Astrocyte (in vitro differentiated cells and primary cell): ENCODE results near the gene OCEL1. TPM values are rescaled to one million over a fixed set of nuclear protein-coding genes. Genes with fewer than 3 reads are reported as not detected.

Source experiments
- DNase-seq: peaks from one replicate; pipeline ENCODE4 v3.0.0-alpha.2; 2010; ENCODE audit warnings: low read depth
- FAIRE-seq: peaks from 2 replicates; lab custom pipeline; 2011; peaks lifted over from hg19 to GRCh38; lab: Jason Lieb, UNC
- H2AFZ ChIP-seq: 2 replicates; pipeline ENCODE4 v1.6.0; 2012; ENCODE audit warnings: low read depth, low read length, inconsistent platforms
- H3K27ac ChIP-seq: 2 replicates; pipeline ENCODE4 v1.5.1; 2011; ENCODE audit warnings: low read depth, low read length, inconsistent platforms
- H3K27me3 ChIP-seq: 2 replicates; pipeline ENCODE4 v1.6.0; 2011; ENCODE audit warnings: low read length, inconsistent platforms; ENCODE audit not compliant: insufficient read depth
- H3K36me3 ChIP-seq: 2 replicates; pipeline ENCODE4 v1.5.1; 2011; ENCODE audit warnings: low read length, inconsistent platforms; ENCODE audit not compliant: insufficient read depth
- H3K4me1 ChIP-seq: 2 replicates; pipeline ENCODE4 v1.5.1; 2011; ENCODE audit warnings: low read length, inconsistent platforms; ENCODE audit not compliant: insufficient read depth
- H3K4me2 ChIP-seq: 2 replicates; pipeline ENCODE4 v1.6.0; 2012; ENCODE audit warnings: low read length, inconsistent platforms
- H3K4me3 ChIP-seq: 2 replicates; pipeline ENCODE4 v1.5.1; 2011; ENCODE audit warnings: low read depth, mild to moderate bottlenecking, low read length, inconsistent platforms; ENCODE audit not compliant: insufficient read depth
- H3K79me2 ChIP-seq: 2 replicates; pipeline ENCODE4 v1.6.0; 2012; ENCODE audit warnings: mild to moderate bottlenecking, low read length, inconsistent platforms; ENCODE audit not compliant: insufficient read depth
- H3K9ac ChIP-seq: 2 replicates; pipeline ENCODE4 v1.6.0; 2012; ENCODE audit warnings: mild to moderate bottlenecking, low read length, inconsistent platforms
- H3K9me3 ChIP-seq: 2 replicates; pipeline ENCODE4 v1.5.1; 2012; ENCODE audit warnings: low read depth, mild to moderate bottlenecking, low read length, inconsistent platforms; ENCODE audit not compliant: insufficient read depth
- H4K20me1 ChIP-seq: 2 replicates; pipeline ENCODE4 v1.6.0; 2012; ENCODE audit warnings: low read length, inconsistent platforms; ENCODE audit not compliant: insufficient read depth
- H3K27ac Mint-ChIP-seq: one replicate; pipeline ENCODE4 v1.8.0; 2021; ENCODE audit warnings: mild to moderate bottlenecking, mixed read lengths; ENCODE audit not compliant: unreplicated experiment
- H3K27me3 Mint-ChIP-seq: one replicate; pipeline ENCODE4 v1.8.0; 2021; ENCODE audit warnings: low read depth, mixed read lengths; ENCODE audit not compliant: unreplicated experiment
- H3K36me3 Mint-ChIP-seq: one replicate; pipeline ENCODE4 v1.8.0; 2021; ENCODE audit warnings: low read depth, mixed read lengths; ENCODE audit not compliant: unreplicated experiment
- H3K4me1 Mint-ChIP-seq: one replicate; pipeline ENCODE4 v1.8.0; 2021; ENCODE audit warnings: low read depth, mixed read lengths; ENCODE audit not compliant: unreplicated experiment
- H3K4me3 Mint-ChIP-seq: one replicate; pipeline ENCODE4 v1.8.0; 2021; ENCODE audit warnings: mild to moderate bottlenecking, moderate library complexity, mixed read lengths; ENCODE audit not compliant: unreplicated experiment
- H3K9me3 Mint-ChIP-seq: one replicate; pipeline ENCODE4 v1.8.0; 2021; ENCODE audit warnings: mild to moderate bottlenecking, mixed read lengths; ENCODE audit not compliant: unreplicated experiment
- CTCF ChIP-seq: IDR thresholded peaks from 2 replicates; pipeline ENCODE4 v1.5.1; 2011; ENCODE audit warnings: low read depth, mild to moderate bottlenecking, inconsistent platforms, low read length, moderate library complexity; ENCODE audit not compliant: insufficient read depth
- EZH2 ChIP-seq: IDR thresholded peaks from 2 replicates; pipeline ENCODE4 v1.6.1; 2012; ENCODE audit warnings: mild to moderate bottlenecking, low read length, inconsistent platforms; ENCODE audit not compliant: insufficient read depth
- total RNA-seq: library from RNA; stranded (reverse); gene quantifications from 2 replicates; pipeline ENCODE4 v1.2.1, GENCODE V29; 2021

The OCEL1 gene
- total RNA-seq, 1 donor from 2014 or later, result 12.3 TPM

GRCh38 chr19:17240062-17240752 is 14.2 kb downstream of the OCEL1 start:
- no peak for TF ChIP-seq CTCF
- TF ChIP-seq EZH2, result no peak
- Histone ChIP-seq H4K20me1 (peaks cover 29% of the 10 kb centered on the region), H3K9ac (no peak overlapping the region), H2AFZ (no peak overlapping the region), H3K4me2 (no peak overlapping the region), H3K4me3 (no peak overlapping the region), H3K27ac (no peak overlapping the region), H3K4me1 (peaks cover 11% of the 10 kb centered on the region), H3K9me3 (no peaks in the 10 kb centered on the region), H3K79me2 (peaks cover 34% of the 10 kb centered on the region), H3K36me3 (no peaks in the 10 kb centered on the region), H3K27me3 (no peaks in the 10 kb centered on the region)
- no peak for DNase-seq
- Mint-ChIP-seq H3K9me3 (no peaks in the 10 kb centered on the region), H3K27ac (no peak overlapping the region), H3K4me3 (no peak overlapping the region), H3K36me3 (peaks cover 15% of the 10 kb centered on the region), H3K27me3 (no peaks in the 10 kb centered on the region), H3K4me1 (peaks cover 7% of the 10 kb centered on the region)
- no peak for FAIRE-seq

GRCh38 chr19:17240826-17241399 is 14.9 kb downstream of the OCEL1 start:
- Histone ChIP-seq H3K9me3 (no peaks in the 10 kb centered on the region), H3K9ac (no peak overlapping the region), H3K27ac (no peak overlapping the region), H3K4me1 (peaks cover 8% of the 10 kb centered on the region), H2AFZ (no peak overlapping the region), H3K4me2 (no peak overlapping the region), H3K79me2 (peaks cover 32% of the 10 kb centered on the region), H3K4me3 (no peak overlapping the region), H4K20me1 (peaks cover 29% of the 10 kb centered on the region), H3K36me3 (no peaks in the 10 kb centered on the region), H3K27me3 (no peaks in the 10 kb centered on the region)
- Mint-ChIP-seq H3K4me3 (no peak overlapping the region), H3K27me3 (no peaks in the 10 kb centered on the region), H3K9me3 (no peaks in the 10 kb centered on the region), H3K4me1 (peaks cover 7% of the 10 kb centered on the region), H3K27ac (no peak overlapping the region), H3K36me3 (peaks cover 15% of the 10 kb centered on the region)
- FAIRE-seq (no peak), DNase-seq (no peak)
- TF ChIP-seq EZH2 (no peak), CTCF (no peak)
